Epithelial cell of proximal tubule (primary cell): ENCODE data around the gene RTF2. TPM values are rescaled to one million over a fixed set of nuclear protein-coding genes. Genes with fewer than 3 reads are reported as not detected.

ENCODE experiments used
- DNase-seq: peaks from one replicate; pipeline ENCODE4 v3.0.0-alpha.2; 2011; ENCODE audit warnings: low read depth
- H3K4me3 ChIP-seq: 2 replicates; pipeline ENCODE4 v1.5.1; 2011; ENCODE audit warnings: low read depth, mild to moderate bottlenecking, low read length
- total RNA-seq: library from RNA; depleted of rRNA; stranded (reverse); fragments of >200 nt; gene quantifications from 2 replicates; pipeline ENCODE4 v1.2.3, GENCODE V29; 2015
- TF ChIP-seq, protein P1 (sequence below): conservative IDR thresholded peaks from 2 replicates; pipeline ENCODE4 v1.5.1; 2012; ENCODE audit warnings: low read depth, mild to moderate bottlenecking, low read length

RTF2 gene
- total RNA-seq, 1 donor from 2014 or later, result 50.0 TPM

GRCh38 chr20:56437196-56437960 is 31.0 kb upstream of the RTF2 start:
- H3K4me3 ChIP-seq, result no peak overlapping the region
- TF ChIP-seq, protein P1, sequence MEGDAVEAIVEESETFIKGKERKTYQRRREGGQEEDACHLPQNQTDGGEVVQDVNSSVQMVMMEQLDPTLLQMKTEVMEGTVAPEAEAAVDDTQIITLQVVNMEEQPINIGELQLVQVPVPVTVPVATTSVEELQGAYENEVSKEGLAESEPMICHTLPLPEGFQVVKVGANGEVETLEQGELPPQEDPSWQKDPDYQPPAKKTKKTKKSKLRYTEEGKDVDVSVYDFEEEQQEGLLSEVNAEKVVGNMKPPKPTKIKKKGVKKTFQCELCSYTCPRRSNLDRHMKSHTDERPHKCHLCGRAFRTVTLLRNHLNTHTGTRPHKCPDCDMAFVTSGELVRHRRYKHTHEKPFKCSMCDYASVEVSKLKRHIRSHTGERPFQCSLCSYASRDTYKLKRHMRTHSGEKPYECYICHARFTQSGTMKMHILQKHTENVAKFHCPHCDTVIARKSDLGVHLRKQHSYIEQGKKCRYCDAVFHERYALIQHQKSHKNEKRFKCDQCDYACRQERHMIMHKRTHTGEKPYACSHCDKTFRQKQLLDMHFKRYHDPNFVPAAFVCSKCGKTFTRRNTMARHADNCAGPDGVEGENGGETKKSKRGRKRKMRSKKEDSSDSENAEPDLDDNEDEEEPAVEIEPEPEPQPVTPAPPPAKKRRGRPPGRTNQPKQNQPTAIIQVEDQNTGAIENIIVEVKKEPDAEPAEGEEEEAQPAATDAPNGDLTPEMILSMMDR, result no peak

GRCh38 chr20:56438284-56438683 is 30.1 kb upstream of the RTF2 start:
- no peak for DNase-seq
- no peak overlapping the region for H3K4me3 ChIP-seq
- TF ChIP-seq, protein P1, result no peak

More at GRCh38 chr20:56437196-56437960, 31.0 kb upstream of the RTF2 start:
- DNase-seq, result no peak

DNA sequence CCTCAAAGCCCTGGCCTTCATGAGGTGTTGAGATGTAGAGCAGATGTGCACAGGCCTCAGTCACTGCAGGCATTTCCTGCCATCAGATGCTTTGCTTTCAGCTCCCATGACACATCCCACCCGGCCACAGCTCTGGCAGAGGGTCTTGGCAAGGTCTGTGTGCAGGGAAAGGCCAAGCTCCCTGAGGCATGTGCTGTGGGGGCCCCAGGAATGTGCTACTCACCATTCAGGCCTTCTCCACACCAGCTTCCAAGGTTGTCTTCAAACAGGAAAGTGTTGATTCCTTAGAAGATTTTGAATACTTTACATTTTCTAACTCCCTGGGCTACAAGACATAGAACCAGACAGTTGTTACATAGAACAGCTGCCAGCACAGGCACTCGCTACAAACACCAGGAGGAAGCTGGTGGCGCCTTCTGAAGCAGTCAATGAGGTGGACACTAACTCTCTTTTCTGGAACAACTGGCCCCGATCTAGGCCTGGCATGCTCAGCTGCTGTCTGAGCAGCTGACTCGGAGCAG is 28.6 kb upstream of the RTF2 start:
- DNase-seq, result no peak
- H3K4me3 ChIP-seq, result no peak overlapping the region
- TF ChIP-seq, protein P1, result no peak

DNA sequence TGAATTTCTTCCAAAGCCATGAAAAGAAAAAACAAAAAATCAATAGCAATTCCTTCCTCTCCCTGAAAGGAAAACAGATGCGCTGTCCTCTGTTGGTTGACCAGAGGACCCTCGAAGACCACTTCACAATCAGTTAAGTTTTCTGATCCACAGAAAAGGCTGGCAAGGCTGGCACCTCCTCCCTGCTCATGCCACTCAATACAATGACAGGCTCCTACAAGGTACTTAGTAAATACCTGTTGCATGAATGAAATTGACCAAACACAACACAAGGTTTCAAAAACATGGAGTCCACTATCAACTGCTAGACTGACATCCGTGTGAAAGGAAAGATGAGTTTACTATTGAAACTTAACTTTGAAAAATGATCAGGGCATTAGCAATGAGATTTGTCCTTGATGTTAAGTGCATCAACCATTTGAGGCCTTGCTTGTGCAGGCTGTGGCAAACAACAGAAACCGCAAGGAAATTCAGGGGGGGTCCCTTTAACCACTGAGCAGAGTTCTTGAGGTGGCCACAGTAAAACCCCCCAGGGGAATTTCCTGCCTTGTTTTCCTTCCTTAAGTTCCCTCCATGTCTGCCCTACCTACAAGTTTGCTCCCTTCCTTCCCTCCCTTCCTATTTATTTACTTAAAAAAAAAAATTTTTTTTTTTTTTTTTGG is 27.9 kb upstream of the RTF2 start:
- no peak overlapping the region for H3K4me3 ChIP-seq
- DNase-seq, result no peak
- TF ChIP-seq, protein P1, result no peak

- TF ChIP-seq, protein P1, result no peak
- DNase-seq, result no peak
- H3K4me3 ChIP-seq, result no peak overlapping the region
Observed at GRCh38 chr20:56442389-56443365, 25.8 kb upstream of the RTF2 start.

DNA sequence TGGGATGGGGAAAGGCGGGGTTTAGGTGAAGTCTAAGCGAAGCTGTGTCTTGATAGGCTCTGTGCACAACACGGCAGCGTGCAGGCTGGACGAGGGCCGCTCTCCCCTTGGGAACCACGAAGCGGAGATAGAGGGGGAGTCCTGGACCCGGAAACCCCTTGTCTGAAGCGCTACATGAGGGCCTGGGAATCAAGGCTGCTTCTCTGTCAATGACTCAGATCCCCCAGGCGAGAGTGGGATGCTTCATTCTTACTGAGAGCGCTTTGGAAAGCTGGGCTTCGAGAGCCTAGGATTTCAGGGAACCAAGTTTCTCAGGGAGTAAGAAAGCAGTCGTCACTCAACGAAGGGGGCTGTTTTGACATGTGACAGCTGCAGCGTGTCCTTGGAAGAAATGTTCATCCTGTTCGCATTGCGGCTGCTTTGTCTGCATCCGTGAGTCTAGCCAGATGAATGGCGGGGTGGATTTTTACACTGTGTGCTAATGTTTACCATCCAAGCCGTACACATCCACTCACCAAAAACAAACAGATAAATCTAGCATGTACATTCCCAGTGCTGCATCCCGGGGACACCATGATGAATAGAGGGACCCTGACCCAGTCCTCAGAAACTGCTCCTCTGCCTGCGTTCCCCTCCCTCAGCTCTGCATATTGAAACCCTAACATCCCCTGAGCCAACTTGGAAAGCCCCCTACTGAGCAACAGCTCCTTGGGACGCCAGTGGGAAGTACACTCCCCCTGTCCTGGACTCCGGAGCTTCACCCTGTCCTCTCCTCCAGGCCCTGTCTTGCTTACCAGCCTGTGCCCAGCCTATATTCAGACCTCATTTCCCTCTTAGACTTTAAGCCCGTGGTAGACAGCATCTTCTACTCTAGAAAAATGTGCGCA is 24.5 kb upstream of the RTF2 start:
- DNase-seq, result no peak
- H3K4me3 ChIP-seq, result no peak overlapping the region
- TF ChIP-seq, protein P1, result no peak
